Measurements from ENCODE around the gene TOP2B. TPM values are rescaled to one million over a fixed set of nuclear protein-coding genes. Genes with fewer than 3 reads are reported as not detected.

Gene TOP2B
- total RNA-seq, 6 donors from 2014 or later, result 67.7 to 168 (median 75.6) TPM

GRCh38 chr3:25557694-25558093, 107.0 kb downstream of the TOP2B start:
- no peak overlapping the region for H3K4me3 ChIP-seq
- no peaks in the 10 kb centered on the region for H3K27me3 ChIP-seq
- peak in 1 of 2 donors; percentile 34 for ATAC-seq (ENCODE audit: low FRiP score in 2 of 2)
- no peaks in the 10 kb centered on the region for H3K9me3 ChIP-seq
- TF ChIP-seq CTCF (IDR thresholded peaks at IDR 0.05) (no peak), POLR2AphosphoS5 (IDR thresholded peaks at IDR 0.05) (no peak), POLR2A (IDR thresholded peaks at IDR 0.05) (no peak), EP300 (IDR thresholded peaks at IDR 0.05) (no peak)
- H3K27ac ChIP-seq, result peak overlapping the region in 1 of 4 donors; percentile 33
- H3K4me1 ChIP-seq, result peaks cover 10 to 31% (median 16%) of the 10 kb centered on the region in 4 donors
- H3K36me3 ChIP-seq, result no peaks in the 10 kb centered on the region
- WGBS, 2 donors, result 61 to 70% methylated on average over 3 of the region's 3 CpGs
- DNase-seq, result no peak

DNA sequence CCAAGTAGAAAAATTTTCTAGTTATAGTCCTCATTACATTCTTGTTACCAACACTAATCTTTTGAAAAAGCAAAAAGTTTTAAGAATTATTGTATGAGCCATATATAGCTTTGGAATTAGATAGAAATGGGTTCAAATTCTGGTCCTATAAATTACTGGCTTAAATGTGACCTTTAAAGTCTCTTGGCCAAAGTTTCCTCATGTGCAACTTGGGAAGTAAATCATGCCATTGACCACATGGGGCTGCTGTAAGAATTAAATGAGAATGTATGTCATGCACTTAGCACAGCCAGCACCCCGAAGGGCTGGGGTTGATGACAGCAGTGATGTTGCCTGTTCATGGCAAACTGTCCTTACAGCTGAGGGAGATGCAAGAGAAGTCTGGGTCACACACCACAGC, 108.3 kb downstream of the TOP2B start:
- ATAC-seq (ENCODE audit: low FRiP score in 2 of 2) (no peak), DNase-seq (no peak)
- Histone ChIP-seq H3K4me3 (no peak overlapping the region), H3K27me3 (no peaks in the 10 kb centered on the region), H3K27ac (no peak overlapping the region), H3K4me1 (peaks cover 10 to 31% (median 16%) of the 10 kb centered on the region in 4 donors), H3K9me3 (no peaks in the 10 kb centered on the region), H3K36me3 (no peaks in the 10 kb centered on the region)
- 50 to 75% methylated on average over 1 of the region's 1 CpG for WGBS, 2 donors
- no peak for TF ChIP-seq POLR2AphosphoS5 (IDR thresholded peaks at IDR 0.05)
- TF ChIP-seq EP300 (IDR thresholded peaks at IDR 0.05), result no peak
- TF ChIP-seq POLR2A (IDR thresholded peaks at IDR 0.05), result no peak
- TF ChIP-seq CTCF (IDR thresholded peaks at IDR 0.05), result no peak

- ATAC-seq (ENCODE audit: low FRiP score in 2 of 2) (peak in 1 of 2 donors; percentile 45), DNase-seq (no peak)
- no peaks in the 10 kb centered on the region for H3K27me3 ChIP-seq
- H3K27ac ChIP-seq, result peak overlapping the region in 3 of 4 donors; percentile 26 to 53 (median 39)
- no peak overlapping the region for H3K4me3 ChIP-seq
- TF ChIP-seq POLR2A (IDR thresholded peaks at IDR 0.05), result no peak
- no peak for TF ChIP-seq EP300 (IDR thresholded peaks at IDR 0.05)
- no peak for TF ChIP-seq CTCF (IDR thresholded peaks at IDR 0.05)
- TF ChIP-seq POLR2AphosphoS5 (IDR thresholded peaks at IDR 0.05), result no peak
- WGBS, 2 donors, result 51 to 61% methylated on average over 2 of the region's 2 CpGs
- no peaks in the 10 kb centered on the region for H3K9me3 ChIP-seq
- no peaks in the 10 kb centered on the region for H3K36me3 ChIP-seq
- H3K4me1 ChIP-seq, result peaks cover 10 to 31% (median 16%) of the 10 kb centered on the region in 4 donors
Observed at GRCh38 chr3:25555695-25556437, 108.8 kb downstream of the TOP2B start.

- ATAC-seq (ENCODE audit: low FRiP score in 2 of 2) (no peak), DNase-seq (no peak)
- TF ChIP-seq POLR2AphosphoS5 (IDR thresholded peaks at IDR 0.05) (no peak), POLR2A (IDR thresholded peaks at IDR 0.05) (no peak), CTCF (IDR thresholded peaks at IDR 0.05) (no peak), EP300 (IDR thresholded peaks at IDR 0.05) (no peak)
- Histone ChIP-seq H3K4me1 (peaks cover 10 to 31% (median 16%) of the 10 kb centered on the region in 4 donors), H3K27ac (no peak overlapping the region), H3K36me3 (no peaks in the 10 kb centered on the region), H3K27me3 (no peaks in the 10 kb centered on the region), H3K9me3 (no peaks in the 10 kb centered on the region), H3K4me3 (no peak overlapping the region)
- WGBS, 2 donors, result 87 to 95% methylated on average over 7 of the region's 7 CpGs
Observed at GRCh38 chr3:25554376-25554775, 110.3 kb downstream of the TOP2B start.

DNA sequence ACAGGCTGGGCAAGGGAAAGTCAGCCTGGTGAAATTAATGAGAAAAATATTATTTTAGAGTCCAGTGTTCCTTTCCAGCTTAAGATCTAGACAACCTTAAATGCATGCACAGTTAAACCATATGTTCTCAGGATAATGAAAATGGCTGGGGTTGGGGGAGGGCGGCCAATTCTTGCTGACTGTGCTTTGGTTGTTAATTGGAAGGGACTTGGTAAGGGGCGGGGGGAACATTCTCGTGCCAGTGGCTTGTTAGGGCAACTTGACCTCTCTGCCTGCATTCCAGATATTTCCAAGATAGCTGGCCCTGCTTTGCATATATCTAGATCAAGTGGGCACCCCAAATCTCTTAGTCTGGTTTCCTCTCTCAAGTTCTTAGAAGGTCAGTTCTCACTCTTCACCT, 112.5 kb downstream of the TOP2B start:
- H3K27ac ChIP-seq, result no peak overlapping the region
- no peak overlapping the region for H3K4me3 ChIP-seq
- peaks cover 7 to 21% (median 11%) of the 10 kb centered on the region in 4 donors for H3K4me1 ChIP-seq
- no peak for TF ChIP-seq POLR2AphosphoS5 (IDR thresholded peaks at IDR 0.05)
- TF ChIP-seq POLR2A (IDR thresholded peaks at IDR 0.05), result no peak
- TF ChIP-seq EP300 (IDR thresholded peaks at IDR 0.05), result no peak
- TF ChIP-seq CTCF (IDR thresholded peaks at IDR 0.05), result no peak
- WGBS, 2 donors, result 89 to 90% methylated on average over 3 of the region's 3 CpGs
- H3K27me3 ChIP-seq, result no peaks in the 10 kb centered on the region
- no peaks in the 10 kb centered on the region for H3K36me3 ChIP-seq
- no peaks in the 10 kb centered on the region for H3K9me3 ChIP-seq
- DNase-seq, result no peak
- ATAC-seq (ENCODE audit: low FRiP score in 2 of 2), result no peak
